GM12892 (cell line): ENCODE results near the gene GPNMB.

ENCODE experiments used
- POLR2A ChIP-seq: IDR thresholded peaks from 2 replicates; pipeline ENCODE4 v1.6.1; 2011; ENCODE audit warnings: low read depth, low read length, control low read depth
- POLR2AphosphoS5 ChIP-seq: IDR thresholded peaks from 2 replicates; pipeline ENCODE4 v1.6.1; 2011; ENCODE audit warnings: low read depth, low read length, control low read depth
- TAF1 ChIP-seq: IDR thresholded peaks from 2 replicates; pipeline ENCODE4 v1.6.1; 2011; ENCODE audit warnings: low read depth, mild to moderate bottlenecking, control low read depth, low read length, borderline replicate concordance

DNA sequence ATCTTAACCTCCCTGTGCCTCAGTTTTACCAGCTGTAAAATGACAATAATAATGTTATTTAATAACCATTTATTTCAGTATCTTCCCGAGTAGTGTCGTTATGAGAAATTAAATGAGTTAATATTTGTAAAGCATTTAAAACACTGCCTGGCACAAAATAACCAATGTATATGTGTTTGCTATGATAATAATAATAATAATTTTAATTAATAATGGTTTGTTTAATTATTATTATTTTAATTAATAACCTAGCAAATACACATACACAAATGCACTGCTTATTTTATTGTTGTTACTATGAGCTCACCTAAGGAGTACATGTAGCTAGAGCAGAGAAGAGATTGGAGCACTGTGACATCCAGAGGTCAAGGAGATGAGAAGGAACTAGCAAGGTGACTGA, 18.2 kb upstream of the GPNMB start:
- TF ChIP-seq POLR2A (no peak), POLR2AphosphoS5 (no peak), TAF1 (no peak)
